ENCODE measurements around the gene SIGLEC10.
"Not testable (repeated sequence)": the region's sequence is repeated elsewhere in the genome, so short reads cannot be mapped to it uniquely, and the experiment has no call there.

The SIGLEC10 gene

GRCh38 chr19:51448411-51449016 lies 31.1 kb upstream of the SIGLEC10 start:
- no peaks in the 10 kb centered on the region for H3K4me1 ChIP-seq (ENCODE audit: low read length)
- H3K27ac ChIP-seq (ENCODE audit: low read length), result no peak overlapping the region
- H3K4me3 ChIP-seq (ENCODE audit: low read length), result no peak overlapping the region
- no peak overlapping the region for H3K9ac ChIP-seq (ENCODE audit: low read length)
- H2AFZ ChIP-seq (ENCODE audit: low read depth, low read length), result no peak overlapping the region
- peaks cover 42% of the 10 kb centered on the region for H3K27me3 ChIP-seq (ENCODE audit: low read depth, low read length)
- no peaks in the 10 kb centered on the region for H3K9me3 ChIP-seq (ENCODE audit: insufficient read depth, low read length)
- TF ChIP-seq EZH2phosphoT487 (IDR thresholded peaks at IDR 0.05; ENCODE audit: low read depth) (no peak), CTCF (IDR thresholded peaks at IDR 0.05; ENCODE audit: low read depth, low read length) (no peak)
- no peaks in the 10 kb centered on the region for H3K36me3 ChIP-seq (replicated peaks; ENCODE audit: low read depth, low read length)
- no peaks in the 10 kb centered on the region for H3K79me2 ChIP-seq (ENCODE audit: low read length)
- no peaks in the 10 kb centered on the region for H4K20me1 ChIP-seq (ENCODE audit: insufficient read depth, low read length)
- H3K4me2 ChIP-seq (ENCODE audit: low read length), result no peak overlapping the region

- Histone ChIP-seq H3K9ac (ENCODE audit: low read length) (no peak overlapping the region), H3K4me2 (ENCODE audit: low read length) (no peak overlapping the region), H3K27me3 (ENCODE audit: low read depth, low read length) (peaks cover 47% of the 10 kb centered on the region), H3K36me3 (replicated peaks; ENCODE audit: low read depth, low read length) (no peaks in the 10 kb centered on the region), H3K4me3 (ENCODE audit: low read length) (no peak overlapping the region), H3K9me3 (ENCODE audit: insufficient read depth, low read length) (no peaks in the 10 kb centered on the region), H3K79me2 (ENCODE audit: low read length) (no peaks in the 10 kb centered on the region), H3K27ac (ENCODE audit: low read length) (no peak overlapping the region), H2AFZ (ENCODE audit: low read depth, low read length) (no peak overlapping the region), H3K4me1 (ENCODE audit: low read length) (no peaks in the 10 kb centered on the region), H4K20me1 (ENCODE audit: insufficient read depth, low read length) (no peaks in the 10 kb centered on the region)
- no peak for TF ChIP-seq CTCF (IDR thresholded peaks at IDR 0.05; ENCODE audit: low read depth, low read length)
- TF ChIP-seq EZH2phosphoT487 (IDR thresholded peaks at IDR 0.05; ENCODE audit: low read depth), result no peak
Measured at GRCh38 chr19:51448011-51448410, 30.6 kb upstream of the SIGLEC10 start.

- peaks cover 51% of the 10 kb centered on the region for H3K27me3 ChIP-seq (ENCODE audit: low read depth, low read length)
- not testable (repeated sequence) for H3K9me3 ChIP-seq (ENCODE audit: insufficient read depth, low read length); H3K79me2 ChIP-seq (ENCODE audit: low read length); H3K27ac ChIP-seq (ENCODE audit: low read length); H4K20me1 ChIP-seq (ENCODE audit: insufficient read depth, low read length); H3K9ac ChIP-seq (ENCODE audit: low read length); H2AFZ ChIP-seq (ENCODE audit: low read depth, low read length); H3K4me2 ChIP-seq (ENCODE audit: low read length); H3K36me3 ChIP-seq (replicated peaks; ENCODE audit: low read depth, low read length); H3K4me3 ChIP-seq (ENCODE audit: low read length); H3K4me1 ChIP-seq (ENCODE audit: low read length)
Measured at GRCh38 chr19:51447510-51447909, 30.1 kb upstream of the SIGLEC10 start.

- Histone ChIP-seq H3K9me3 (ENCODE audit: insufficient read depth, low read length) (no peaks in the 10 kb centered on the region), H3K79me2 (ENCODE audit: low read length) (no peaks in the 10 kb centered on the region), H3K4me2 (ENCODE audit: low read length) (peak overlapping the region; percentile 83), H3K9ac (ENCODE audit: low read length) (peak overlapping the region; percentile 24), H2AFZ (ENCODE audit: low read depth, low read length) (peak overlapping the region; percentile 30), H4K20me1 (ENCODE audit: insufficient read depth, low read length) (no peaks in the 10 kb centered on the region), H3K27me3 (ENCODE audit: low read depth, low read length) (peaks cover 64% of the 10 kb centered on the region), H3K27ac (ENCODE audit: low read length) (no peak overlapping the region), H3K4me3 (ENCODE audit: low read length) (peak overlapping the region; percentile 70), H3K4me1 (ENCODE audit: low read length) (peaks cover 31% of the 10 kb centered on the region), H3K36me3 (replicated peaks; ENCODE audit: low read depth, low read length) (no peaks in the 10 kb centered on the region)
- 0 out of 2 replicates have a peak, but pooled peaks have one; percentile 21 for TF ChIP-seq CTCF (IDR thresholded peaks at IDR 0.05; ENCODE audit: low read depth, low read length)
- TF ChIP-seq EZH2phosphoT487 (IDR thresholded peaks at IDR 0.05; ENCODE audit: low read depth), result peak; percentile 18; the same call in 1 of the 2 replicates
Measured at GRCh38 chr19:51441410-51442390, 24.3 kb upstream of the SIGLEC10 start.
